ENCODE measurements around the gene TMEM168.

- TF ChIP-seq CTCF (IDR thresholded peaks at IDR 0.05) (no peak), POLR2A (IDR thresholded peaks at IDR 0.05) (no peak)
Measured at GRCh38 chr7:112777406-112777805, 12.8 kb downstream of the TMEM168 start.
